Right lung (tissue), 5 donors: ENCODE measurements around the gene NABP1. TPM values are rescaled to one million over a fixed set of nuclear protein-coding genes. Genes with fewer than 3 reads are reported as not detected.

Experiments
- DNase-seq, 2 donors: peaks; one replicate each; pipeline ENCODE4 v3.0.0-alpha.2; 2013
- polyA plus RNA-seq, 5 donors: library from polyadenylated mRNA; unstranded; fragments of 120-200 nt; gene quantifications; one replicate each; pipeline versions ENCODE4 v1.2.1 to v1.2.3, GENCODE V29; 2013; ENCODE audit warnings: inconsistent platforms in 1 of 5, low replicate concordance in 1 of 5; ENCODE audit not compliant: insufficient read length in 5 of 5, insufficient read depth in 1 of 5

NABP1 gene
- polyA plus RNA-seq, 5 donors = 13.5 to 21.7 (median 18.4) TPM

DNA sequence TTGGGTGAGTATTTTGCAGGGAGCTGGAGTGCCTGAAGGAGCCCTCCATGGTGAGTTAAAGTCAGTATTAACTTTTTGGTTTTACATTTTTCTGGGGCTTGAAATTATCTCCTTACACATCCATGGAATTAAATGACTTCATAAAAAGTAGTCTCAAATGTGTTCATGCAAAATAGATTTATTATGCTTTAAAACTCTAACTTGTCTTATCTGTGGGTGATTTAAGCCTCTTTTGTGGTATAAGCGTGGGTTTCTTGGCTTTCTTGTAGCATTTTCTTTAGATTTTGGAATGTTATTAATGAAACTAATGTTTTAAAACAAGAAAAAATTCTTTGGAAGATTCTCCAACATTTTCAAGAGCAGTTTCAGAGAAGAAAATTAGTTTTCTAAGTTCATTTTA, 27.8 kb downstream of the NABP1 start:
- no peak for DNase-seq

DNA sequence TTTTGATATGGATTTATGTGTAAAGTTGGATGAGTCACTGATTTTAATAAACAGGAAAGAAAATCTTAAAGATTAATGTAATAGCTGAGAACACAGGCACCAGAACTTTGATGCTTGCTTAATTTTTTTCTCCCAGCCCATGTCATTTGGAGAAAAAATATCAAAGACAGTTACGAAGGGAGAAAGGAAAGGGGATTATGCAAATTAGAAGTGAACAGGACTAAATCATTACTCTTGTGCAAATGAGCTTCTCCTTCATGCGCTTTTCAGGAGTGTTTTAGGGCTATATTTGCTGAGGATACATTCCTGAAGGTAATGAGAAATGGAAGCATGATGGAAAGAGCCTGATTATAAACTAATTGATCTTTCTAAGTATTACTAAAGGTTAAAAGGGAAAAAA, 28.9 kb downstream of the NABP1 start:
- no peak for DNase-seq

DNA sequence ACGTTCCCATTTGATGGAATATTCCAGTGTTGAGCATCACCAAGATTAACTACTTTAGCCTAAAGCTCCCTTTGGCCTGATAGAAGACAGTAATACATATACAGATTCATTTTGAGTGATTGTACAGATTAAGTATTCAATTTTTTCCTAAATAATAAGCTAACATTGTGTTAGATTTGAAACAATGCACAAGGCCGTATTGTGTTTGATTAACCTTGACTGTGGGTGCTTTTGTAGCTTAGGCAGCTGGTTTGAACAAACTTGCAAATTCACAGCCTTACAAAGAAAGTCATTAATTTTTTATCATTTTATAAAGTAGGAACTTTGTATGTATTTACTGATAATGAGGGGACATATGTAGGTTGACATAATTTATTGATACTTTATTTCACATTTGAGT, 29.6 kb downstream of the NABP1 start:
- no peak for DNase-seq

DNA sequence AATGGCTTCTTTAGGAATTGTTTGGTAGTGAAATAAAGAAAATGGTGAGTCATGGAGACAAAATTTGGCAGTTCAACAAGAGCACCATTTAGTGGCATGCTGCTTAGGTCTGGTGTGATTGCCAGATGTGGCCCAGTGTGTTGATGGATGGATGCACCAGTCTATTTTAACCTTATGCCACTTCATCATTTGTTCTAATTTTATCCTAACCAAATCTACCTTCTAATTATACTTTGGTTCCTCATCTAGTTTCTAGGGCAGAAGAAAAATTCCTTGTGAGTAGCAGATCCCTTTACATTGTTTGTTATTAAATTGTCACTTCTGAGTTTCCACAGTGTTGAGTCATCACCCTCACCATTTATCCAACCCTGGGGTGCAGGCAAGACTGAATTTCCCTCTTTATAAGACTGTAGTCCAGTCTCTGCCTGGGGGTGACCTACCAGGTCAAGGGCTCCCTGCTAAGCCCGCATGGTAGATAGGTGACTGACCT, 32.5 kb downstream of the NABP1 start:
- DNase-seq = no peak

DNA sequence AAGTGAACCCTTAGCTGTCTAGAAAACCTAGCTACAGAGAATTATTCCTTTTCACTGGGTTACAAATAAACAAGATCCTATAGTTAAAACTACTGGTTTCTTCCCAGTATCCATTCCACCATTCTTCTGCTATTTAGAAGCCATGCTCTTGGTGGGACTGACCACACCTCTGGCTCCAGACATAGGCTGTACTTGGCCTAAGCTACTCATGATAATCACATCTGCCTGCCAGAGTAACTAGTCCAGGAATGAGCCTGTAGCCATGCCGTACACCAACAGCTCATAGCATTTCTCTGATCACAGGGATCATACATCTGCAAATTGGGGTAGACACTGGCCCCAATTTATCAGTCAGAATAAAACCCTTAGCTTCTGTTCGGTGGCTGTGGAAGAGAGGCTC, 33.7 kb downstream of the NABP1 start:
- DNase-seq = no peak

DNA sequence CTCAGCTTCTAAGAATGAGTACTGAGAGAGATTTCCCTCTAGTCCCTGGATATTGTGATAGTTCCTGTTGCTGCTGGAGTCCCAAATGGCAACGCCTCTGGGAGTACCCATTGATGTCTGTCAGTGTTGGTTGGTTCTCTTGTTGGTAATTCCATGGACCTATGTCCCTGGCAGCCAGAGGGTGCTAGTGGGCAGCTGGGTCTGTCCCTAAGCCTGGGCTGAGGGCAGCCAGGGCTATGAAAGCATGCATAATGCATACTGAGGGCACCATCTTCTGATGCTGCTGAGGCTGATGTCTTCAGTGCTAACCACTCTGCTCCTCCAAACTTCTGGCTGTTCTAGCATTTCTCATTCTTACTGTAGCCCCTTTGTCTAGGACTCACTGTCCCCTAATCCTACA, 35.9 kb downstream of the NABP1 start:
- no peak for DNase-seq

DNA sequence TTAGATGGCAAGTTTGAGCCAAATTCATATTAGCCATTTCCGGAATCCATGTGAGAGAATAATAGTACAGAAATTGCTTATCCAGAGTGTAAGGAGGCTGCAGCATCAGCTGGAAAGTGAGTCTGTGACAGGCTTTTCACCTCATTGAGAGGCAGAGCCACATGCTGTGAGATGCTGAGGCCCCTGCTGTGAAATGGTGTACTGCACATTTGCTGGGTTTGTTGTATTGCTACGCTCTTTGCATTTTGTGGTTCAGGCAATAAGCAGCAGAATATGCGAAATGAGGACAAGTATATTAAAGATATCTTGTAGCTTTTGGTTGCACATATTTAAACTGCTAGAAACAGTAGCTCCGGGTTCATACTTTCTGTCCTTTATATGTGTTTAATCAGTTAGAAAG, 37.0 kb downstream of the NABP1 start:
- no peak for DNase-seq

DNA sequence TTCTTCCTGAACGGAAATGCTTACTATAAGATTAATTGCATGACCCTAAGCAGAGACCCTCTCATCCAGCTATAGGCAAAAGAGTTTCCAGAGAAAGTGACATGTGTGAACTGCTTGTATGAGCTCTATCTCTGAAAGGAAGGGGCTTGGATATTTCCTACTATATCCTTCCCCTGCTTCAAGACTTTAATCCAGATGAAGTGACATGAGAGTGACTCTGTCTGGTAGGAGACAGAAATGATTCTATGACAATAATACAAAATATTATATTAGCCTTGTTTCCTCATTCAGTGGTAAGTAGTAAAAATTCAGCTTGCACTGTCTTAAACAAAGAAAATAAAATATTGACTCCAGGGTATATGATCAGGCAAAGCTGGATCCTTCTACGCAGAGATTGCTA, 37.5 kb downstream of the NABP1 start:
- peak; percentile 61 to 65 for DNase-seq

DNA sequence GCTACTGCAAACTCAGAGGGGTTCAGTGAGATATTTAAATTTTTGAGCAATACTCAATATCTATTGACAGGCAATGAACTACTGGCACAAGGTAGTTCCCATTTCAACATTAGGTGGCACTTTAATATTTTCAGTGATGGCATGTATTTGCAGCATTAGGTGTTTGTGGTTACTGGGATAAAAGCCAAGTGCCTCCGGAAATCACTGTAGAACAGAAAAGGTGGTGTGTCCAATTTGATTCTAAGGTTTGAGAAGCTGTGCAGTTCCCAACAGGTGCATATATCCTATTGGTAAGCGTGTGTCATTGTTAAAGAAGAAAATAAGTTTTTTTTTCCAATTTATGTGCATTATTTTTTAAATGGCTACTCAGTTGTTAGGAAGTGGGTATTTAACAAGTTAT, 41.3 kb downstream of the NABP1 start:
- no peak for DNase-seq

DNA sequence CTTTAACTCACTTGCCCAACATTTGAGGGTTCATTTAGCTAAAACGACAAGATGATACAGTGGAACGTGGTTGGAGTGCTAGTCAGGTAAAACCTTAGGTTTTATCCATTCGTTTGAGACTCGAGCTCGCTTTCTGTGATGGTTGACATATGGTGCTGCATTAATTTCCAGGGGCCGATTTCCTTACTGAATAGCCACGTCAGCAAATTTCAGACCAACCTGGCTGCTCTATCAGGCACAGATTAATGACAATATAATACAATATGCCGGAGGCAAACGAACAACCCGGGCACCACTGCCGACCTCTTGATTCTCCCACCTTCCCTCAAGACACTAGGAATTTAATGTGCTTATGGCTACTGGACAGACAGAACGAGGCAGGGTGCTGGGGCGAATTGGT, 42.0 kb downstream of the NABP1 start:
- DNase-seq = no peak

DNA sequence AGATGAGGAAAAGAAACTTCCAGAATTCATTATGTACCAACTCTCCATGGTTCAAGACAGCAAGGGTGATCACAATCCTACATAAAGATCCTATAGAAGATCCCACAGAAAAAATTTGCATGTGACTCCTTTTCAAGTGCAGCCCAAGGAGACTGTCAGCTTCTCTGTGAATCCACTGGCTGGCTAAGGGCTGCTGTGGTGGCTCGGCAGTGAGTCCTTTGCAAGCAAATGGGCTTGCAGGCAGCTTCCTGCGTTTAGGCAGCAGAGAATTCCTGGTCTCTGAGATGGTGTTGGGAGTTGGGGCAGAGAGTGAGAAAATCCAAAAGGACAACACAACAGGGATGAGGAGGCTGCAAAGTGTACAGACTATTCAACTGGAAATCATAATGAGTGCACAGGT, 43.4 kb downstream of the NABP1 start:
- no peak for DNase-seq

DNA sequence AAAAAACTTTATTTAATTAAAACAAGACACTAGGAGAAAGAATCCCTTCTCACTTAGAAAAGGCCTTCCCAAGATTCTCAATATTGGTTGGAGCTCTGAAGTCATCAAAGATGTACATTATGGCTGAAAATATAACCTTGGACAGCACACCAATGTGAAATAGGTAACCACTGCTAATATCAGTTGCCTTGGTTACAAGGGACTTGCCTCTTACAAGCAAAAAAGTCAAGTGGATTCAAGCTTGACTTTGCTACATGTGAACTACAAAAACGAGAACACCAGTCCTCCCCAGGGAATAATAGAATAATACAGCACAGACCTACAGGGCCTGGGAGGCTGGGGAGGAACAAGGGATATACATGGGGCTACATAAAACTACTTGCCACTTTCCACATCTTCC, 46.1 kb downstream of the NABP1 start:
- no peak for DNase-seq

DNA sequence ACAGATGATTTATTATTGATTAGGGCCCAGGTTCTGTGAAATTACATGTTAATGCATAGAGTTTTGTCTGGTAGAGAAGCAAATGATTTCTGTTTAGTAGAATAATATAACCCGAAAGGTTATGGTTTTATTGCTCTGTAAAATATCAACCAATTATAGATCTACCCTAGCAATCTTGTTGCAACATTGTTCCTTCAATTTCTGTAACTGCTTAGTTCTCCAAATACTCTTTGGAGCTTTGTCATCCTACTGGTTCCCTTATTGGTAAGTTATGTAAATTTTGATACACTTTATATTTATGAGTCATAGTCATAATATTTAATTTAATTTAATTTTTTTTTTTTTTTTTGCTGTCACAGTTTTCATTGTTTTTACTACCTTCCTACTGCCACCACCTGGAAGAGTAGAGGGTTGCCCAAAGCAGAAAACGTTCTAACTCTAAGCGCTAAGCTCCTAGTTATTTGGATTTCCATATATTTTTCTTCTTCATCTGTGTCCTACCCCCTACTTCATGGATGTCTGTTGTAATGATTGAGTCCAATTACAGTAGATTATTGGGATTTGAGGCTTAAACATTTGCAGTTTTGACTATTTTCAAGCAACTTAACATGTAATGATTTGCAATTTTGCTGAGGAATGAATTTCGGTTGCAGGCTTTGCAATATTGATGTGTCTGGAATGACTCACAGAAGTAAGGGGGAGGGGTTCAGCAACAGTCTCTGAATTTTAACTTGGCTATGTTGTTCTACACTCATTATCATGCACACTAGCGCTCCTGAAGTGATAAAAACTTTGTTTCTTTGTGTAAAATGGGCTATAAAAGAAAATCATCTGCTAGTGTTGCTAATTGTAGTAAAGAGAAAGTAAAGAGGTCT, 51.1 kb downstream of the NABP1 start:
- DNase-seq = no peak

DNA sequence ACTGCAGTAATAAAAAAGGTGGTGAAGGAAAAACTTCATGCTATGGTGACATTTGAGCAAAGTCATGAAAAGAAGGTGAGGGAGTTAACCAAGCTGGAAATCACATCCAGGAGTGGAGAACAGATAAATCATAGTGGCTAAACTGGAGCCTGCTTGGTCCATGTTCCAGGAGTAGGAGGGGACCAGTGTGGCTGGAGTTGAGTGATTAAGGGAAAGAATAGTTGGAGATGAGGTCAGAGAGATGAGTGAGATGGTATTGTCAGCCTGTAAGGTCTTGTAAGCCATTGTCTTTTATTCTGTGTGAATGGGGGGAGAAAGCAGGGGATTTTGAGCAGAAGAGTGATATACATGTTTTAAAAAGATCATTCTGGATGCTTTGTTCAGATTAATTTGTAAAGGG, 52.3 kb downstream of the NABP1 start:
- DNase-seq = no peak

Other genes with a start within 250 kb of the NABP1 start
- gene CAVIN2, start 169.0 kb downstream of the NABP1 start, polyA plus RNA-seq = 100 to 1,000 TPM in 3 of 5 donors, 10 to 100 TPM in 2; 78.7 to 116 (median 104) TPM